Skeletal muscle tissue (tissue), 4 donors: ENCODE results near the gene PHKB. TPM values are rescaled to one million over a fixed set of nuclear protein-coding genes. Genes with fewer than 3 reads are reported as not detected.

ENCODE experiments used
- H3K27ac ChIP-seq: one replicate; pipeline ENCODE4 v1.7.0; 2013; ENCODE audit warnings: mild to moderate bottlenecking, low read depth, low read length, inconsistent platforms
- H3K27me3 ChIP-seq, 3 donors: one replicate each; pipeline ENCODE4 v1.7.0; 2013; ENCODE audit warnings: low read length in 3 of 3; ENCODE audit not compliant: control insufficient read depth in 3 of 3, insufficient read depth in 3 of 3
- H3K36me3 ChIP-seq, 3 donors: one replicate each; pipeline ENCODE4 v1.7.0; 2013; ENCODE audit warnings: low read length in 3 of 3; ENCODE audit not compliant: control insufficient read depth in 3 of 3, insufficient read depth in 3 of 3
- H3K4me1 ChIP-seq, 3 donors: one replicate each; pipeline ENCODE4 v1.7.0; 2013; ENCODE audit warnings: low read length in 3 of 3, mild to moderate bottlenecking in 3 of 3; ENCODE audit not compliant: control insufficient read depth in 3 of 3, insufficient read depth in 3 of 3
- H3K4me3 ChIP-seq, 3 donors: one replicate each; pipeline ENCODE4 v1.7.0; 2013; ENCODE audit warnings: low read length in 3 of 3
- H3K9ac ChIP-seq, 3 donors: one replicate each; pipeline ENCODE4 v1.7.0; 2013; ENCODE audit warnings: low read length in 3 of 3, mild to moderate bottlenecking in 3 of 3, moderate library complexity in 2 of 3, low read depth in 1 of 3
- H3K9me3 ChIP-seq, 3 donors: one replicate each; pipeline ENCODE4 v1.7.0; 2013; ENCODE audit warnings: low read length in 3 of 3; ENCODE audit not compliant: control insufficient read depth in 3 of 3
- total RNA-seq: library from RNA; depleted of rRNA; stranded (reverse); fragments of >200 nt; gene quantifications from one replicate; pipeline ENCODE4 v1.2.3, GENCODE V29; 2014
- donor health status: Osteomylitis.

PHKB gene
- total RNA-seq, 1 donor from 2014 or later = 68.9 TPM

GRCh38 chr16:47448830-47449575 lies 12.1 kb upstream of the PHKB start:
- no peak overlapping the region for H3K4me3 ChIP-seq
- no peaks in the 10 kb centered on the region for H3K4me1 ChIP-seq
- no peak overlapping the region for H3K27ac ChIP-seq
- peaks cover 5 to 32% (median 22%) of the 10 kb centered on the region in 3 donors for H3K36me3 ChIP-seq
- H3K9me3 ChIP-seq = no peaks in the 10 kb centered on the region
- no peak overlapping the region for H3K9ac ChIP-seq
- H3K27me3 ChIP-seq = no peaks in the 10 kb centered on the region

- Histone ChIP-seq H3K4me3 (no peak overlapping the region), H3K9ac (no peak overlapping the region), H3K27me3 (no peaks in the 10 kb centered on the region), H3K9me3 (no peaks in the 10 kb centered on the region), H3K36me3 (peaks cover 5 to 33% (median 23%) of the 10 kb centered on the region in 3 donors), H3K4me1 (no peaks in the 10 kb centered on the region), H3K27ac (no peak overlapping the region)
Measured at GRCh38 chr16:47449788-47450187, 11.3 kb upstream of the PHKB start.

GRCh38 chr16:47458331-47458730 lies 2.8 kb upstream of the PHKB start:
- Histone ChIP-seq H3K4me1 (peaks cover 15 to 30% (median 20%) of the 10 kb centered on the region in 3 donors), H3K36me3 (peaks cover 2 to 15% (median 11%) of the 10 kb centered on the region in 3 donors), H3K9me3 (no peaks in the 10 kb centered on the region), H3K27me3 (no peaks in the 10 kb centered on the region), H3K4me3 (no peak overlapping the region), H3K27ac (no peak overlapping the region), H3K9ac (no peak overlapping the region)

GRCh38 chr16:47459603-47460002 lies 1.5 kb upstream of the PHKB start:
- Histone ChIP-seq H3K9ac (peak overlapping the region; percentile 96 to 97 (median 96)), H3K27me3 (no peaks in the 10 kb centered on the region), H3K4me3 (peak overlapping the region; percentile 95 to 99 (median 98)), H3K27ac (no peak overlapping the region), H3K4me1 (peaks cover 27 to 41% (median 32%) of the 10 kb centered on the region in 3 donors), H3K36me3 (peaks cover 2 to 14% (median 3%) of the 10 kb centered on the region in 3 donors), H3K9me3 (no peaks in the 10 kb centered on the region)

GRCh38 chr16:47460359-47460710 lies 796 bp upstream of the PHKB start:
- Histone ChIP-seq H3K4me1 (peaks cover 29 to 42% (median 33%) of the 10 kb centered on the region in 3 donors), H3K9me3 (no peaks in the 10 kb centered on the region), H3K36me3 (peaks cover 0 to 11% (median 2%) of the 10 kb centered on the region in 3 donors), H3K27me3 (no peaks in the 10 kb centered on the region), H3K27ac (peak overlapping the region; percentile 96), H3K4me3 (peak overlapping the region; percentile 95 to 99 (median 98)), H3K9ac (peak overlapping the region; percentile 96 to 97 (median 96))

GRCh38 chr16:47461598-47462266 lies 601 bp downstream of the PHKB start:
- Histone ChIP-seq H3K27me3 (no peaks in the 10 kb centered on the region), H3K4me3 (peak overlapping the region; percentile 95 to 99 (median 98)), H3K36me3 (peaks cover 0 to 10% (median 2%) of the 10 kb centered on the region in 3 donors), H3K27ac (peak overlapping the region; percentile 96), H3K9ac (peak overlapping the region; percentile 96 to 97 (median 96)), H3K4me1 (peaks cover 29 to 42% (median 33%) of the 10 kb centered on the region in 3 donors), H3K9me3 (no peaks in the 10 kb centered on the region)

GRCh38 chr16:47463771-47464624 lies 2.9 kb downstream of the PHKB start:
- H3K4me1 ChIP-seq = peaks cover 37 to 43% (median 37%) of the 10 kb centered on the region in 3 donors
- no peaks in the 10 kb centered on the region for H3K27me3 ChIP-seq
- H3K36me3 ChIP-seq = peaks cover 0 to 2% (median 2%) of the 10 kb centered on the region in 3 donors
- H3K27ac ChIP-seq = no peak overlapping the region
- no peaks in the 10 kb centered on the region for H3K9me3 ChIP-seq
- H3K4me3 ChIP-seq = peak overlapping the region in 1 of 3 donors; percentile 4
- H3K9ac ChIP-seq = peak overlapping the region in 1 of 3 donors; percentile 55

GRCh38 chr16:47465919-47466630 lies 4.9 kb downstream of the PHKB start:
- Histone ChIP-seq H3K27ac (no peak overlapping the region), H3K36me3 (peaks cover 0 to 2% (median 0%) of the 10 kb centered on the region in 3 donors), H3K4me1 (peaks cover 21 to 32% (median 23%) of the 10 kb centered on the region in 3 donors), H3K9ac (no peak overlapping the region), H3K27me3 (no peaks in the 10 kb centered on the region), H3K4me3 (no peak overlapping the region), H3K9me3 (no peaks in the 10 kb centered on the region)

GRCh38 chr16:47467501-47467900 lies 6.4 kb downstream of the PHKB start:
- H3K36me3 ChIP-seq = peaks cover 0 to 2% (median 0%) of the 10 kb centered on the region in 3 donors
- peaks cover 21 to 28% (median 23%) of the 10 kb centered on the region in 3 donors for H3K4me1 ChIP-seq
- no peak overlapping the region for H3K4me3 ChIP-seq
- no peak overlapping the region for H3K27ac ChIP-seq
- no peaks in the 10 kb centered on the region for H3K9me3 ChIP-seq
- H3K27me3 ChIP-seq = no peaks in the 10 kb centered on the region
- H3K9ac ChIP-seq = no peak overlapping the region
